GM19452 (cell line): ENCODE results near the gene SMARCA5.

Experiments used
- ATAC-seq: cut with Tn5 transposase; IDR thresholded peaks from one replicate; pipeline ENCODE4 v1.9.1; 2021; ENCODE audit not compliant: unreplicated experiment

The SMARCA5 gene

DNA sequence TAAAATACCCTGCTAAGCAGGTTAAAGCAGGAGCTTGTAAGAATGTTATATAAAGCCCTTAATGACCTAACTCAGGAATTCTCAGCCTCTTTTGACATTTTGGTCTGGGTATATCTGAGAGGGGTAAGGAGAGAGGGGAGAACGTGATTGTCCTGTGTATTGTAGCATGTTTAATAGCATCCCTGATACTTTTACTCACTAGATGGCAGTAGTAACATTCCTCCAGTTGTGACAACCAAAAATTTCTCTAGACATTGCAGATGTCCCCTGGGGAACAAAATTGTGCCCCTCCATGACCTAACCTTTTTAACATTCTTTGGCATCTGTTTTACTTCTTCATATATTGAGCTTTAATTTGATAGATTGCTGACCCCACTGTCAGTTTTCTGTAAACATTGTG lies 17.9 kb downstream of the SMARCA5 start:
- peak; percentile 66 for ATAC-seq

DNA sequence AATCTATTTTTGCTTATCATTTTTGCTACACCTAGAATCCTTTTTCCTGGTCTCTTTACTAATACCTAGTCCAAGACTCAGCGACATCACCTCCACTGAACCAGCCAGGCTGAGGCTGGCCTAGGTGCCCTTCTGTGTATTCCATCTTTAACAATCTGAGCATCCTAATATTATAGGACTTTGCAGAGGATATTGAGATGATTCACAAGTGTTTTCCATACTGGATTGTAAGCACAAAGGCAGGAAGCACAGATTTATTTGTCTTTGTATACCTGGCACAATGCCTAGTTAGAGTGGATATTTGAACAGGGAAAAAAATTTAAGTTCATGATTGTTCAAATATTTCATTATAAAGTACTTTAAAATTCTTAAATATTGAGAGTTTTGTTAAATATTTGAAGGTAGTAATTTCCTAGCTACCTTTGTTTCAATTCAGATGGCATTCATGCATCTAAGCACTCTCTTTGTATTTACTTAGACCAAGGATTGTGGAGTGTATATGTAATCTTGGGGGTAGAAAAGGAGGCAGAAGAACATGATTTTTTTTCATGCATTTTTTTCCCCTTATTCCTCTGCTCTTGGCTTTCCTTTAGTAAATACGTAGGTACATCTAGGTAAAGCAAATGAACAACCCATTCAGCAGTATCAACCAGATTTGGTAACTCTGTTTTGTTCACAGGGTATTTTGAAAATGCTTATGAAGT lies 18.4 kb downstream of the SMARCA5 start:
- ATAC-seq, result peak; percentile 11

DNA sequence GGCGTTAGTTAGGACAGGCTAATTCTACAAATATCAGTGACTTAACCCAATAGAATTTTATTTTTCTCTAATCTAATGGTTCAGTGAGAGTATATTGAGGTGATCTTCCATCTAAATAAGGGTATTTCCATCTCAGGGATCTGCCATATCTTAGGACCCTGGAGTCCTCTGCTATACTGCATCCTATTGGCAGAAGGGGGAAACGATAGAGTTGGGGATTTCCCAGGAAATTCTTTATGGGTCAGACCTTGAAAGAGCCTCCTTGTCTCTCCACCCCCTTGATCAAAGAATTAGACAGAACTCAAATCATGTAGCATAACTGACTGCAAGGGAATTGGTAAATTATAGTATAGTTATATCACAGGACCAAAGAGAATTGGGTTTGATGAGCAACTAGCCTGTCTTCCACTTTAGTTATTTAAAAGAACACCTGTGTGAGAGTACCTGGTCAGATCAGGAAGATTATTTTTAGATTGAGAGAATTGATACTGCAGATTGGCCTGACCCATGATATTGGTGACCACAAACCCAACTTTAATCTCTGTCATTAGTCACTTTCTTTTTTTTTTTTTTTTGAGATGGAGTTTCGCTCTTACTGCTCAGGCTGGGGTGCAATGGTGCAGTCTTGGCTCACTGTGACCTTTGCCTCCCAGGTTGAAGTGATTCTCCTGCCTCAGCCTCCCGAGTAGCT lies 25.6 kb downstream of the SMARCA5 start:
- ATAC-seq, result peak; percentile 66

DNA sequence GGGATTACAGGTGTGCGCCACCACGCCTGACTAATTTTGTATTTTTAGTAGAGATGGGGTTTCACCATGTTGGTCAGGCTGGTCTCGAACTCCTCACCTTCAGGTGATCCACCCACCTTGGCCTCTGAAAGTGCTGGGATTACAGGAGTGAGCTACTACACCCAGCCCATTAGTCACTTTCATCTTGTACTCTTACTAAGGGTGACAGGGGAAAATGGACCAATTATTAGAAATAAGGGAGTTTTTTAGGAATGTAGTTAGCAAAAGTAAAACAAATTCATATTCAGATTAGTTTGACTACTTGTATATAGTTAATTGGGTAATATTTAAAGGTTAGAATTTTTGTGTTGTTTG lies 26.1 kb downstream of the SMARCA5 start:
- ATAC-seq, result no peak

DNA sequence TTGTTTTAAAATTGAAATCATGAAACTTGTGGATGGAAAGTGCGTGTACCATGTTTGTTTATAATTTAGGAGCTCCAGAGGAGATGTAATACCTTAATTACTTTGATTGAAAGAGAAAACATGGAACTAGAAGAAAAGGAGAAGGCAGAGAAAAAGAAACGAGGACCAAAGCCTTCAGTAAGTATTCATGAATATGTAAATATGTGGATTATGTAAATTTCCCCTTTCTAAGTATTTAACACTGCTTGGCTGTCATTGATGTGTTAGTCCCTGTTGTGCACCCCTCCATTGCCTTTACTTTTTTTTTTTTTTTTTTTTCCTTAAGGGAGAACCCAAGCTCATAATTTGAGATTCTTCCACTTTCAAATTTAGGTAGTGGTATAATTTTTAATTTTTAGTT lies 36.4 kb downstream of the SMARCA5 start:
- no peak for ATAC-seq

DNA sequence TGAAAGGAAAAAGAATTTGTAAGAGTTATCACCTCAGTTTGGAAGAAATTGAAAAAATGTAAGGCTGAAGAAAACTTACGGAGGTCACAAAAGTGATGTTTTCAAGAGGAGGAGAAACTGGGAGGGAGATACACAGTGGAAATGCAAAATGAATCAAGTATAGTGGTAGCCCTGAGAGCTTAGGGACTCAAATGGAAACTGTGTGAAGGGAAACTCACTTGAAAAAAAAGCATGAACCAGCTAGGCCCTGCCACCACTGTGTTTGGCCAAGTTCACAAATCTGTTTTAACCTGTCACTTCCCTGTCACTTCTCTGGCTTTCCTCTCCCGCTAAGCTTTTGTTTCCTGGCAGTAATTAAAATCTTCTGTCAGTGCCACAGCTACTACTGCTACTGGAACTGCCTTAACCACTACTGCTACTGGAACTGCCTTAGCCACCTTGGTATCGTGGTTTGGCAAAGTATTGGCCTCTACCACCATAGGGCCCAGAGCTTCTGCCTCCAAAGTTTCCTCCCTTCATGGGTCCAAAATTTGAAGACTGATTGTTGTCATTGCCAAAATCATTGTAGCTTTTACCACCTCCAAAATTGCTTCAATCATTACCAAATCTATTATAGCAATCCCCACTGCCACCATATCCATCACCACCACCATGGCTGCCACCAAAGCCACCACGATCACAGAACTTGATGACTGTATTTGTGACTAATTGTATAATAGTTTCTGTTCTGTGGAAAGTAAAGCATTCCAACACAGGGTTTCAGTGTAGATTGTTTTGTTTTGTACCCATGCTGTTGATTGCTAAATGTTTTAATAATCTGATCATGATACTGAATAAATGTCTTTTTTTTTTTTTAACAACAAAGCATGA lies 41.5 kb downstream of the SMARCA5 start:
- ATAC-seq, result peak; percentile 49

DNA sequence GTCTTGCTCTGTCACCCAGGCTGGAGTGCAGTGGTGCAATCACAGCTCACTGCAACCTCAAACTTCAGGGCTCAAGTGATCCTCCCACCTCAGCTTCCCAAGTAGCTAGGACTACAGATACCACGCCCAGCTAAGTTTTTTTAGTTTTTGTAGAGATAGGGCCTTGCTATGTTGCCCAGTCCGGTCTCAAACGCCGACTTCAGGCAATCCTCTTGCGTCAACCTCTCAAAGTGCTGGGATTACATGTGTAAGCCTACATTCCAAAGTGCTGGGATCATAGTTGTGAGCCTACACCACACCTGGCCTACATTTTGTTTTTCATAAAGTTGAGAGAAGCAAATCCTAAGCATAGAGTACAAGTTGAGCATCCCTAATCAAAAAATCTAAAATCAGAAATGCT lies 42.2 kb downstream of the SMARCA5 start:
- no peak for ATAC-seq

DNA sequence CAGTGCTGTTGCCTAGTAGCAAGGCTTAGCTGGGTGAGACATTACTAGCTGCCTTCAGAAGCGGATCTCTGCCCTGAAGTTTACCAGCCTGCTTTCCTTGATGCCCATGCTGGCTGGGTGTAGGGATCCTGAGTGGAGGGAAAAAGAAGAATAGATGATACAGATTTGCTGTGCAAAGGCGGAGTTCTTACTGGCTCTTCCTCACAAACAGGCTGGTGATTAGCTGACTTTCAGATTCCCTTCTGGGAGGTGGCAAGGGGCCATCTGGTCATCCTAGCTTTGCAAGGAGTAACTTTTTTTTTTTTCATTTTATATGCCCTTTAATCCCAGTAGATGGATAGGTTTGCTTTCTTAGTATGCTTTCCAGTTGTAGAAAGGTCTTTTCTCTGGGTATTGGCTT lies 44.8 kb downstream of the SMARCA5 start:
- no peak for ATAC-seq

DNA sequence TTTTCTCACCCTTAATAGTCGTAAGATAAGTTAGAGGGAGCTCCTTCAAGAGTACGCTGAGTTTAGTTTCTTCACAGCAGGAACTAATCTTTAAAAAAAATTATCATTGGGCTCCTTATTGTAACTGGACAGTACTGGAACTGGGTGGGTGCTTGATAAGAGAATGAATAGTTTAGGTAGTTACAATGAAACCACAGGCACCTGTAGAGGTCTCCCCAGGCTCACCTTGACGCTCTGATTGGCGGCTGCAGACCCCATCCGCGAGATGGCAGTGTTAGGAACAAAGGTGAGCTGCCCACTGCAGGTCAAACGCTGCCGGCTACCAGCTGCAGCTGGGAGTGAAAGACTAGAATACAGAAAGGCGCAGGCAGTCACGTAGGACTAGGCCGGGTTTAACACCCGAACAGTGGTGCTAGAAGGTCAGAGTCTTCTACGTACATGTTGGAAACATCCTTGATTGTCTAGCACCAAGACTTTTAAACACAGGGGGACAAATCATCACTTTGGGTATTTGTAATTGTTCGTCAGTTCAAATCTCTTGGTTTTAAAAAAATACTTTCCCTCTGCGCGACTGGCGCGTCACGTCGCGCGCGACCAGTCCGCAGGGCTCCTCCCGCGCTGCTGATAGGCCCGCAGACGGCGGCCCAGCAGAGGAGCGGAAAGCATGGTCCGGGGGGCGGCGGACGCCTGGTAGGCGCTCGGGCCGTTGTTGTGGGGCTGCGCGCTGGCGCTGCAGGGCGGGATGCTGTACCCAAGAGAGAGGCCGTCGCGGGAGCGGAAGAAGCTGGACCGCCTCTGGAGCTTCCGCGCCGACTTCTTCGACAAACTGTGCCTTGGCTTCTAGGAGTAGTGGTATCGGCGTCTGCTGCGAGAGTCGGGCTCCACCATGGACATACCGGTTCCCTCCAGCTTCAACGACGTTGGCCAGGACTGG lies 45.6 kb downstream of the SMARCA5 start:
- peak; percentile 85 for ATAC-seq

DNA sequence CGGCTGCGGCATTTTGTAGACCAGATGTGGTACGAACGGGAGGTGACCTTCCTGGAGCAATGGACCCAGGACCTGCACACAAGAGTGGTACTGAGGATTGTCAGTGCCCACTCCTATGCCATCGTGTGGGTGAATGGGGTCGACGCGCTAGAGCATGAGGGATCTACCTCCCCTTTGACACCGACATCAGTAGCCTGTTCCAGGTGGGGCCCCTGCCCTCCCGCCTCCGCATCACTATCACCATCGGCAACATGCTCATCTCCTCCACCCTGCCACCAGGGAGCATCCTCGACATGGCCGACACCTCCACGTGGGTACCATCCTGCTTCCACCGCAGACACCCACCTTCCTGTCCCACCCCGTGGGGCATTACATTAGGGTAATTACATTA lies 46.2 kb downstream of the SMARCA5 start:
- ATAC-seq, result no peak

DNA sequence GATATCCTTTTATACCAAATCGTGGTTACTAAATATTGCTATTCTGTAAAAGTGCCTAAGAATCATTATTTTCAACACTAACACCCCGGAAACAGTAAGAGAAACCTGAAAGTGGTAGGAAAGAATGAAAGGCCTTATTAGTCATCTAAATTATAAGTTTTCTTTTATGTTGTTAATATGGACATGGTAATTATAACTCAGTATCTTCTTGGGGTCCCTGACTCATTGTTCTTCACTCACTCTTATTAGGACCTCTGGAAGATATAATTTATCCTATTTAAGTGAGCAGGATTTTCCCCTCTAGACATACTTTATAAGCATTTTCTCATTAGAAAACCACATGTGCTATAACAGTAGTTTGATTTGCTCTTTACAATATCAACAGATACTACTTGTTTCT lies 51.0 kb downstream of the SMARCA5 start:
- no peak for ATAC-seq

DNA sequence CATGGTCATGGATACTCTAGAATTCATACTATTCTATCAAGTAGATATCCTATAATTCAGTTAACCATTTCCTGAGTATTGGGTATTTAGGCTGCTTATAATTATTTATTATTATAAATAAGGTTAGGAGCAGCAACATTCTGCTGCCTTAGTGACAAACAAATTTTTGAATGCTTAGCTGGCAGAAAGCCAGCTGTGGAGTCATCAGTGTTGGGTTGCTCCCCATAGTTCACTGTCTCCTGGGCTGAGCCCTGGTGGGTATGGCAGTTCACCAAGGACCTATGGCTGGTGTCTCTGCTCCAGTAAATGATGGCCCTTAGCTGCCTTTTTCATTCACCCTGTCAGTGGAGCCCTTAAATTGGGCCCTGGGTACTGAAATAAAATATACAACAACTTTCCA lies 61.8 kb downstream of the SMARCA5 start:
- ATAC-seq, result no peak

DNA sequence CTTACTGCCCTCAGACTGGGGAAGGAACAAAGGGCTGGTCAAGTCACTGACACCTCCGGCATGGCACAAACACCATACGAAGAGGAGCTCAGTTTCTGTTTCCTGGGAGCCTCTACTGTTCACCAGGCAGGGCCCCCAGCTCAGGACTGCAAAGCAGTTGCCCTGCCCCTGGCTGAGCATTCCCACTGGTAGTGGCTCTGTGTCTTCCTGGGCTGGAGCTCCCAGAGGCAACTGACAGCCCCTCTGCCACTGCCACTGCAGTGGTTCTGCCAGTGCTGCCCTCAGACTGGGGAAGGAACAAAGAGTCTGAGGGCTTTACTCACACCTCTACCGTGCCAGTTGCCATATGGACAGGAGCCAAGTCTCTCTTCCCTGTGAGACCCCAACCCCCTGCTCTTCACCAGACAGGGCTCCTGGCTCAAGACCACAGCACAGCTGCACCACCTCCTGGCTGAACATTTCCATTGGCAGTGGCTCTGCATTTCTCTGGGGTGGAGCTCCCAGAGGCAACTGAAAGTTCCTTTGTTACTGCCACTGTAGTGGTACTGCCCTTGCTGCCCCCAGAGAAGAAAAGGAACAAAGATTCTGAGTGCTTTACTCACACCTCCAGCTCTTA lies 67.9 kb downstream of the SMARCA5 start:
- ATAC-seq, result no peak

DNA sequence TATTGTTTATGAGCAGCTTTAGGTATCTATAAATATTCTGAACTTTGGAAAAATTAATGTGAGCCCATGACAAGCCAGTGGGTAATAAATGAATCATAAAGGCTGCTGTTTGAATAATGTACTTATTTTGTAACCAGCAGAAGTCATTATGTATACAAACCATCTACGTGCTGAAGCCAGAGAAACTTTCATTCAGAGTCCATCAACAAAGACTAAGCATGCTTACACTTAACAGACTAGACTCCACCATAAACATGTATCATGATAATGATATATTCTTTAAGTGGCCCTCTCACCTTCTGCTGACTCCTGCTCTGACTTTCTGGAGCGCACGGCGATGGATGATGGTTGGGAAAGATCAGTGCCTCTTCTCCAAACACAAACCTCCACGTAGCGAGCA lies 72.0 kb downstream of the SMARCA5 start:
- no peak for ATAC-seq

DNA sequence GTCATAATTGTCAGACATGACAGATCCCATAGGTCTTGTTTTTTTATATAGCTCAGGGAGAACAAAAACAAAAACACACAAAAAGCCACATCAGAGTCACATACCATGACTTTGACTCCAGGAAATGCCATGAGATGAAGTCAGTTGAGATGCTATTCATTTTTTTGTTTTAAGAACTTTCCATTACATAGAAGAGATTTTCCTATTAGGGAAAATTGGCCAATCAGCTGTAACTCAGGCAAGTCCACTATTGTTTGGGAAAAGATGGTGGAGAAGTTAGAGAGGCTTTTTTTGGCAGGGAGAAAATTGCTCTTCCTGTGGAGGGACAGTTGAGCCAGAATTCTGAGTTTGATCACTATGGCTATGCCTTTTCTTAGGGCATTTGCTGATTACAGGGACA lies 72.6 kb downstream of the SMARCA5 start:
- no peak for ATAC-seq

DNA sequence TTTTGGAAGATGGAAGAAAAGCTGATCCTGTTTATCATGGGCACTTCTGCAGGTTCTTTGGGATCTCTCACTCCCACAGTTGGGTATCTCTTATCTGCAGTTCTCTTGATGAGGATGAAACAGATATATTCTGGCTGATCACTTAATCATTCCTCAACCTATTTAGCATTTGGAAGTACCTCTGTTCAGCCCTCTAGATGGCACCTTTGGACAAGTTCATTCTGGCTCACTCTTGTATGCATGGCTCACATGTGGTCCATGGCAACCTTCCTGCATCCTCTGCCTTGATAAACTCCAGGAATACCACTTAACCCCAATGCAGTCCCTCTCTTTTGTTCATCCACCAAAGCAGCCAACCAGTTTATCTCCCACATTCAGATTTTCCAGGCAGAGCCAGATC lies 74.2 kb downstream of the SMARCA5 start:
- ATAC-seq, result no peak

DNA sequence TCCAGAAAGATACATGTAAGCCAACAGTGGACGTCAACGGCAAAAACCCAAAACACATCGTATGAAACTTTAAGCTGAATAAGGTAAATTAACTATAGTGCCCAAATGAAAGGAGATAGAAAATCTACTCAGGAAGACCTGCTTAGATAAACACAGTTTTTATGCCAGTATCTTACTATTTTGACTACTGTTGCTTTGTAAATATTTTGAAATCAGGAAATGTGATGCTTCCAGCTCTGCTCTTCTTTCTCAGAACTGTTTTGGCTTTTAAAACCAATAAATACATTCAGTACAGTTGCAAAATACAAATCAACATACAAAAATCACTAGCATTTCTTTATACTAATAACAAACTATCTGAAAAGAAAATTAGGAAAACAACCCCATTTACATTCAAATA lies 83.8 kb downstream of the SMARCA5 start:
- no peak for ATAC-seq

DNA sequence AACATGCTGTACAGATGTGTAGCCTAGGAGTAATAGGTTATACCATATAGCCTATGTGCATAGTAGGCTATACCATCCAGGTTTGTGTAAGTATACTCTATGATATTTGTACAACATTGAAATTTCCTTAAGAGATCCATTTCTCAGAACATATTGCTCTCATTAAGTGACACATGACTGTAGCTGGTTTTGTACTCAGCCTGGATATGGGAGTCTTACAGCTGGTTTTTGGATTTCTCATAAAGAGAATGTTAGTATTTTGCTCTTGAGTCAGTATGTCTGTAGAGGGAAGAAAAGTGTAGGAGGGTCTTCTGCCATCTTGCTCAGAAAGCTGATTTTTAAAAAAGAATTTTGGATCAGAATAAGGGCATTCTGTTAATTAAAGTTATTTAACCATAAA lies 85.3 kb downstream of the SMARCA5 start:
- ATAC-seq, result no peak

DNA sequence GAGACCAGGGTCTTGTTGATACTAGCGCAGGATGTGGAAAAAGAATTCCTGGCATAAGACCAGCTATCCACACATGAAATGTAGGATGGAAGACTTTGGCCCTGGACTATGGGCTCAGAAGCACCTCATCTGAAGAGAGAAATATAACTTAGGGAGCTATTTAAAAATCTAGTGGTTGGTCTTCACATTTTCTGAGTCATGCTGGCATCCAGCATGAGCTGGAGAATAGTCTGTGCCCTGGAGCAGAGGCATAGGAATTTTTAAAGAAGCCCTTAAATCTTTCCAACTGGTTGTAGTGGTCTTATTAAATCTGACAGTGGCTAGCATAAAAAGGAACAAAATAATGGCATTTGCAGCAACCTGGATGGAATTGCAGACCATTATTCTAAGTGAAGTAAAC lies 86.3 kb downstream of the SMARCA5 start:
- no peak for ATAC-seq

DNA sequence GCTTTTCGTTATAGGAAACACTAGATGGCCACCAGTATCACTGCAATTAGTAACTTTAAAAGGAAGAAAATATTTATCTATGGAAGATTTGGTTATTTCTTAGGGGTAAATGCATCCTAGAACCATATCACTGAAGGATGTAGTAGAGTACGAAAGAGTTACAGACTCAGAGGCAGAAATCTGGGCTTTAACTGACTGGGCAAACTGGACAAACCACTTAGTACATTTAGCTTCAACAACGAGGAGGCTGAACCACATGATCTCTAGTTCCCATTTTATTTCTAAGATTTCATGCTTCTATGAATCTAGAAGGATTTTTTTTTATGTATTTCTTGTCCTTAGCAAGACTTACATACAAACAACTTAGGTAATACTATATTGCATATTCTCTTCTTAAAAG lies 93.0 kb downstream of the SMARCA5 start:
- ATAC-seq, result no peak
